ENCODE results near the gene HES5. TPM values are rescaled to one million over a fixed set of nuclear protein-coding genes. Genes with fewer than 3 reads are reported as not detected.
A peak's percentile ranks its signal among the peaks of the same experiment; 100 is the strongest.

The HES5 gene
- total and polyA plus RNA-seq, 10 of the 15 experiments (the other 5 are each of a cell fraction or from before 2014, with no cell fraction given): 0.12 to 0.15 TPM; not detected in 8

- H3K9ac ChIP-seq (ENCODE audit: control insufficient read depth, insufficient read depth, low read length): no peak overlapping the region
- H3K79me2 ChIP-seq (ENCODE audit: control insufficient read depth, insufficient read depth, low read length): no peaks in the 10 kb centered on the region
- no peaks in the 10 kb centered on the region for H3K9me3 ChIP-seq (replicated peaks; ENCODE audit: control insufficient read depth, insufficient read depth, low read length)
- H3K27me3 ChIP-seq (replicated peaks in 1 of 2; ENCODE audit: control insufficient read depth in 2 of 2, insufficient read depth in 2 of 2, low read length in 1 of 2): no peaks in the 10 kb centered on the region; a peak in 1 of 4 replicates
- BruUV-seq (replicated peaks): no TSS peak
- in situ Hi-C loops (cut with MboI): no loop called here
- ChIA-PET CTCF (interaction anchor here (0.8 kb wide), 1 partner anchor 14 kb away, joined by 3 read pairs; the partner anchor contains the start of gene PANK4), RAD21 (ENCODE audit: unreplicated experiment) (interaction anchor here (1.2 kb wide), 1 partner anchor 15 kb away, joined by 4 read pairs; the partner anchor contains the start of gene PANK4), SMC1A (ENCODE audit: uncharacterized antibody, unreplicated experiment) (no interaction called here), POLR2A (interaction anchor here (1.3 kb wide), 1 partner anchor 15 kb away, joined by 5 read pairs; the partner anchor contains the start of gene PANK4)
- H3K27ac ChIP-seq (ENCODE audit: control insufficient read depth, insufficient read depth): no peak overlapping the region
- no peak for DNase-seq (ENCODE audit: low read depth, low spot score)
- peak overlapping the region; percentile 33; the same call in 1 of the 2 replicates for H3K4me2 ChIP-seq (ENCODE audit: control insufficient read depth, insufficient read depth)
- H3K4me3 ChIP-seq: no peak overlapping the region
- H4K20me1 ChIP-seq (ENCODE audit: control insufficient read depth, insufficient read depth): no peaks in the 10 kb centered on the region
- intact Hi-C loops (cut with micrococcal nuclease; ENCODE audit: unreplicated experiment): loop anchor here (10.0 kb wide), 1 partner anchor 236 kb away; no protein-coding TSS in a partner anchor
- ATAC-seq: no peak
- FAIRE-seq: no peak
- no peak overlapping the region for H2AFZ ChIP-seq (ENCODE audit: control insufficient read depth, low read depth, low read length)
- no peaks in the 10 kb centered on the region for H3K36me3 ChIP-seq (ENCODE audit: control insufficient read depth in 2 of 2, insufficient read depth in 2 of 2, low read length in 1 of 2)
- H3K4me1 ChIP-seq (ENCODE audit: control insufficient read depth, insufficient read depth, low read length): peaks cover 7% of the 10 kb centered on the region; the same call in 1 of the 2 replicates
- 19% methylated on average over 17 of the region's 39 CpGs for WGBS (ENCODE audit: insufficient coverage, insufficient replicate concordance, low lambda C conversion rate, missing lambda C conversion rate)
- TF ChIP-seq PAX8 (IDR thresholded peaks at IDR 0.05) (no peak), NKRF (conservative IDR thresholded peaks at IDR 0.05) (no peak), NBN (IDR thresholded peaks at IDR 0.05) (no peak), POU2F2 (IDR thresholded peaks at IDR 0.05; ENCODE audit: borderline replicate concordance, low read depth, low read length) (no peak), IRF5 (IDR thresholded peaks at IDR 0.05; ENCODE audit: borderline replicate concordance) (no peak), NRF1 (conservative IDR thresholded peaks at IDR 0.05; ENCODE audit: low read depth, low read length) (no peak), HSF1 (IDR thresholded peaks at IDR 0.05; ENCODE audit: low read depth, low read length) (no peak), GABPA (IDR thresholded peaks at IDR 0.05; ENCODE audit: low read depth) (no peak), ZBED1 (IDR thresholded peaks at IDR 0.05; ENCODE audit: borderline replicate concordance) (no peak), SKIL (IDR thresholded peaks at IDR 0.05; ENCODE audit: low read depth, poor library complexity, severe bottlenecking) (no peak)
Measured at GRCh38 chr1:2540816-2541492, 10.9 kb upstream of the HES5 start.
